T-helper 9 cell (primary cell): ENCODE results near the gene DIPK1C.
A peak's percentile ranks its signal among the peaks of the same experiment; 100 is the strongest.
"Not testable (repeated sequence)": the region's sequence is repeated elsewhere in the genome, so short reads cannot be mapped to it uniquely, and the experiment has no call there.

ENCODE experiments used
- DNase-seq: peaks from one replicate; pipeline ENCODE4 v3.0.0-alpha.2; 2020
- total RNA-seq, 2 donors: gene quantifications; one replicate each; lab custom pipeline; 2026; lab: John Stamatoyannopoulos, UW

The DIPK1C gene
- 0 reads per million in 2 donors for total RNA-seq

GRCh38 chr18:74457043-74457724, at the start of gene DIPK1C:
DIPK1C (minus strand) TSS chr18:74457308; CDS start chr18:74457259, 49 bp downstream.
- DNase-seq: no peak

GRCh38 chr18:74506448-74507084, 49.5 kb upstream of the DIPK1C start:
- DNase-seq: no peak

GRCh38 chr18:74505776-74506175, 48.7 kb upstream of the DIPK1C start:
- no peak for DNase-seq

GRCh38 chr18:74503137-74503536, 46.0 kb upstream of the DIPK1C start:
- no peak for DNase-seq

GRCh38 chr18:74501386-74501785, 44.3 kb upstream of the DIPK1C start:
- no peak for DNase-seq

GRCh38 chr18:74500774-74501173, 43.7 kb upstream of the DIPK1C start:
- not testable (repeated sequence) for DNase-seq

GRCh38 chr18:74500372-74500771, 43.3 kb upstream of the DIPK1C start:
- DNase-seq: no peak

- peak; percentile 22 for DNase-seq
Measured at GRCh38 chr18:74499633-74500032, 42.5 kb upstream of the DIPK1C start.

- peak; percentile 63 for DNase-seq
Measured at GRCh38 chr18:74498712-74499627, 41.9 kb upstream of the DIPK1C start.

GRCh38 chr18:74497778-74498177, 40.7 kb upstream of the DIPK1C start:
- no peak for DNase-seq

- DNase-seq: no peak
Measured at GRCh38 chr18:74497324-74497676, 40.2 kb upstream of the DIPK1C start.

- DNase-seq: peak; percentile 25
Measured at GRCh38 chr18:74496508-74497323, 39.6 kb upstream of the DIPK1C start.

GRCh38 chr18:74495581-74496507, 38.7 kb upstream of the DIPK1C start, which contains the start of gene CNDP2:
CNDP2 (plus strand) TSS chr18:74496363; CDS start chr18:74499974, 3,611 bp downstream.
- DNase-seq: peak; percentile 99

GRCh38 chr18:74494514-74494913, 37.4 kb upstream of the DIPK1C start:
- DNase-seq: no peak

- DNase-seq: peak; percentile 32
Measured at GRCh38 chr18:74493689-74494088, 36.6 kb upstream of the DIPK1C start.

GRCh38 chr18:74492259-74492658, 35.2 kb upstream of the DIPK1C start:
- no peak for DNase-seq

- no peak for DNase-seq
Measured at GRCh38 chr18:74489676-74490075, 32.6 kb upstream of the DIPK1C start.

GRCh38 chr18:74488864-74489263, 31.8 kb upstream of the DIPK1C start:
- DNase-seq: no peak

- no peak for DNase-seq
Measured at GRCh38 chr18:74488354-74488753, 31.2 kb upstream of the DIPK1C start.

GRCh38 chr18:74486119-74486849, 29.2 kb upstream of the DIPK1C start:
- no peak for DNase-seq

- DNase-seq: no peak
Measured at GRCh38 chr18:74482697-74483096, 25.6 kb upstream of the DIPK1C start.
